Nephron (organoid): ENCODE measurements around the gene MUC5B.

ENCODE experiments used
- H3K27ac Mint-ChIP-seq, 3 experiments: 2 replicates each; pipeline ENCODE4 v1.8.0; 2020; ENCODE audit warnings: mixed read lengths in 3 of 3, mild to moderate bottlenecking in 2 of 3, moderate library complexity in 1 of 3
- H3K27me3 Mint-ChIP-seq: 2 replicates; pipeline ENCODE4 v1.8.0; 2021; ENCODE audit warnings: low read depth, mild to moderate bottlenecking, moderate library complexity, mixed read lengths
- H3K36me3 Mint-ChIP-seq: 2 replicates; pipeline ENCODE4 v1.8.0; 2020; ENCODE audit warnings: low read depth, mixed read lengths
- H3K4me1 Mint-ChIP-seq: 2 replicates; pipeline ENCODE4 v1.8.0; 2020; ENCODE audit warnings: mixed read lengths
- H3K4me3 Mint-ChIP-seq, 3 experiments: 2 replicates each; pipeline ENCODE4 v1.8.0; 2020; ENCODE audit warnings: mild to moderate bottlenecking in 3 of 3, mixed read lengths in 3 of 3, moderate library complexity in 2 of 3
- H3K9me3 Mint-ChIP-seq: 2 replicates; pipeline ENCODE4 v1.8.0; 2020; ENCODE audit warnings: mixed read lengths
- CTCF ChIP-seq, 3 experiments: fragments of 200-600 bp; sonication (generic); IDR thresholded peaks; one replicate each; pipeline ENCODE4 v1.5.0; 2021; ENCODE audit warnings: antibody characterized with exemption in 3 of 3; ENCODE audit not compliant: unreplicated experiment in 3 of 3

Gene MUC5B

GRCh38 chr11:1217151-1217550, 5.7 kb upstream of the MUC5B start:
- Mint-ChIP-seq H3K4me3 (no peak overlapping the region), H3K4me1 (no peaks in the 10 kb centered on the region), H3K27me3 (peaks cover 29% of the 10 kb centered on the region), H3K27ac (no peak overlapping the region), H3K9me3 (peaks cover 19% of the 10 kb centered on the region), H3K36me3 (no peaks in the 10 kb centered on the region)
- TF ChIP-seq CTCF (IDR thresholded peaks at IDR 0.05; ENCODE audit: unreplicated experiment in 3 of 3): no peak

- Mint-ChIP-seq H3K36me3 (no peaks in the 10 kb centered on the region), H3K27ac (no peak overlapping the region), H3K9me3 (peaks cover 10% of the 10 kb centered on the region), H3K27me3 (peaks cover 29% of the 10 kb centered on the region), H3K4me3 (no peak overlapping the region), H3K4me1 (no peaks in the 10 kb centered on the region)
- TF ChIP-seq CTCF (IDR thresholded peaks at IDR 0.05; ENCODE audit: unreplicated experiment in 3 of 3): no peak
Observed at GRCh38 chr11:1218256-1218787, 4.5 kb upstream of the MUC5B start.

GRCh38 chr11:1218788-1219445, 3.9 kb upstream of the MUC5B start:
- Mint-ChIP-seq H3K27ac (no peak overlapping the region), H3K9me3 (peaks cover 9% of the 10 kb centered on the region), H3K36me3 (no peaks in the 10 kb centered on the region), H3K4me1 (no peaks in the 10 kb centered on the region), H3K4me3 (no peak overlapping the region), H3K27me3 (peaks cover 29% of the 10 kb centered on the region)
- TF ChIP-seq CTCF (IDR thresholded peaks at IDR 0.05; ENCODE audit: unreplicated experiment in 3 of 3): no peak

- Mint-ChIP-seq H3K4me3 (no peak overlapping the region), H3K27ac (no peak overlapping the region)
- TF ChIP-seq CTCF (IDR thresholded peaks at IDR 0.05; ENCODE audit: unreplicated experiment in 3 of 3): no peak
Observed at GRCh38 chr11:1219446-1219833, 3.4 kb upstream of the MUC5B start.

GRCh38 chr11:1219834-1220815, 2.7 kb upstream of the MUC5B start:
- no peak overlapping the region for H3K27ac Mint-ChIP-seq

More at GRCh38 chr11:1219446-1219833, 3.4 kb upstream of the MUC5B start:
- Mint-ChIP-seq H3K9me3 (peaks cover 6% of the 10 kb centered on the region), H3K36me3 (no peaks in the 10 kb centered on the region), H3K4me1 (no peaks in the 10 kb centered on the region), H3K27me3 (peaks cover 24% of the 10 kb centered on the region)

More at GRCh38 chr11:1219834-1220815, 2.7 kb upstream of the MUC5B start:
- Mint-ChIP-seq H3K4me1 (no peaks in the 10 kb centered on the region), H3K4me3 (no peak overlapping the region), H3K27me3 (peaks cover 17% of the 10 kb centered on the region), H3K9me3 (peaks cover 6% of the 10 kb centered on the region), H3K36me3 (no peaks in the 10 kb centered on the region)
- no peak for TF ChIP-seq CTCF (IDR thresholded peaks at IDR 0.05; ENCODE audit: unreplicated experiment in 3 of 3)
